ENCODE measurements around the gene ARID3A. TPM values are rescaled to one million over a fixed set of nuclear protein-coding genes. Genes with fewer than 3 reads are reported as not detected.
"Not testable (repeated sequence)": the region's sequence is repeated elsewhere in the genome, so short reads cannot be mapped to it uniquely, and the experiment has no call there.

The ARID3A gene
- total RNA-seq, 1 donor from 2014 or later, result 9.7 TPM

GRCh38 chr19:891421-892200 lies 34.2 kb upstream of the ARID3A start:
- DNase-seq, result not testable (repeated sequence)

- no peak for DNase-seq
These were observed 33.5 kb upstream of the ARID3A start for GRCh38 chr19:892243-892893.

- peak; percentile 94 for DNase-seq
These were observed 32.7 kb upstream of the ARID3A start, which contains the start of the genes MED16 and RNU6-9 for GRCh38 chr19:892894-893689. TSS of gene MED16 (minus strand) at chr19:893187. CDS start at chr19:891131, 2,056 bp downstream. TSS of gene RNU6-9 (plus strand) at chr19:893484.

GRCh38 chr19:896434-896833 lies 29.4 kb upstream of the ARID3A start:
- DNase-seq, result no peak

GRCh38 chr19:896999-897398 lies 28.8 kb upstream of the ARID3A start:
- DNase-seq, result no peak

- no peak for DNase-seq
These were observed 28.3 kb upstream of the ARID3A start for GRCh38 chr19:897442-898039.

GRCh38 chr19:898663-899062 lies 27.2 kb upstream of the ARID3A start:
- no peak for DNase-seq

- no peak for DNase-seq
These were observed 26.3 kb upstream of the ARID3A start for GRCh38 chr19:899336-900042.

GRCh38 chr19:900043-900301 lies 25.9 kb upstream of the ARID3A start:
- no peak for DNase-seq

GRCh38 chr19:900302-901111 lies 25.3 kb upstream of the ARID3A start:
- no peak for DNase-seq

- DNase-seq, result no peak
These were observed 24.4 kb upstream of the ARID3A start for GRCh38 chr19:901216-902092.

GRCh38 chr19:902093-902370 lies 23.8 kb upstream of the ARID3A start:
- no peak for DNase-seq

- DNase-seq, result no peak
These were observed 23.2 kb upstream of the ARID3A start for GRCh38 chr19:902446-903226.

- DNase-seq, result no peak
These were observed 22.5 kb upstream of the ARID3A start for GRCh38 chr19:903266-903797.

GRCh38 chr19:904545-904944 lies 21.3 kb upstream of the ARID3A start:
- no peak for DNase-seq

- no peak for DNase-seq
These were observed 19.4 kb upstream of the ARID3A start for GRCh38 chr19:906480-906879.

GRCh38 chr19:907183-907853 lies 18.5 kb upstream of the ARID3A start:
- no peak for DNase-seq

GRCh38 chr19:911197-912033 lies 14.4 kb upstream of the ARID3A start:
- DNase-seq, result no peak
